Psoas muscle (tissue), 8 donors: Measurements from ENCODE around the gene SUCLA2. TPM values are rescaled to one million over a fixed set of nuclear protein-coding genes. Genes with fewer than 3 reads are reported as not detected.

ENCODE experiments used
- ATAC-seq, 4 donors: fragments of 200-7000 bp; cut with Tn5 transposase; one replicate each; pipeline ENCODE4 v1.9.1; 2020; ENCODE audit warnings: moderate library complexity in 3 of 4, mild to moderate bottlenecking in 2 of 4
- DNase-seq, 2 donors: peaks; one replicate each; pipeline ENCODE4 v3.0.0-alpha.2; 2020
- H3K27ac ChIP-seq: fragments of 200-600 bp; one replicate; pipeline ENCODE4 v1.8.0; 2022
- H3K27me3 ChIP-seq, 3 donors: fragments of 200-600 bp in 1 of 3; one replicate each; pipeline versions ENCODE4 v1.6.1 to v1.8.0; 2013 to 2022; ENCODE audit warnings: low read length in 2 of 3, mild to moderate bottlenecking in 2 of 3, moderate library complexity in 1 of 3; ENCODE audit not compliant: insufficient read depth in 3 of 3
- H3K36me3 ChIP-seq, 2 donors: fragments of 200-600 bp in 1 of 2; one replicate each; pipeline versions ENCODE4 v1.6.1 to v1.8.0; 2013 to 2022; ENCODE audit warnings: low read depth in 1 of 2, mild to moderate bottlenecking in 1 of 2, moderate library complexity in 1 of 2; ENCODE audit not compliant: insufficient read depth in 1 of 2
- H3K4me1 ChIP-seq: fragments of 200-600 bp; one replicate; pipeline ENCODE4 v1.8.0; 2022
- H3K4me3 ChIP-seq: fragments of 200-600 bp; one replicate; pipeline ENCODE4 v1.8.0; 2022; ENCODE audit warnings: mild to moderate bottlenecking
- H3K9me3 ChIP-seq: fragments of 200-600 bp; one replicate; pipeline ENCODE4 v1.8.0; 2022
- CTCF ChIP-seq: fragments of 200-600 bp; IDR thresholded peaks from one replicate; pipeline ENCODE4 v1.8.0; 2022; ENCODE audit warnings: antibody characterized with exemption
- WGBS, 3 donors: extraction: QIAGEN DNeasy Blood & Tissue Kit; methylation state at CpG; one replicate each; pipeline versions ENCODE4 v1.1.6 to v1.1.7; 2013; 5-methylcytosine and 5-hydroxymethylcytosine counted together
- intact Hi-C, 2 donors: fragments of 100-400 bp; cut with DNase I; formaldehyde crosslinking; loops; one replicate each; pipeline versions ENCODE4 v1.11.0 to v1.14.2; 2022
- polyA plus RNA-seq, 3 donors: library from polyadenylated mRNA; stranded (reverse); fragments of 200-250 nt; gene quantifications; one replicate each; pipeline ENCODE4 v1.2.3, GENCODE V29; 2013
- total RNA-seq, 4 donors: library from RNA; stranded (reverse); fragmentation: NEBNext Ultra II Directional in 2 of 4; extraction: Animal tissue kit (Norgen Biotek cat#: 25700) in 2 of 4; gene quantifications; one replicate each; pipeline versions ENCODE4 v1.2.1 to v1.2.4, GENCODE V29; 2021 to 2023
- donor health status: healthy with polysubstance abuse.
- donor health status: DM: no; HTN: no; CAD: no; lungs with moderate emphysema.
- donor health status: Bipolar disorder and iron deficiency.
- donor health status: healthy.
- donor health status: DM: yes; HTN: yes; CAD: no.
- donor health status: DM: no; HTN: no; CAD: no.
- donor health status: DM: no; HTN: no; CAD: no.
- donor health status: DM: yes; HTN: yes; CAD: no.

Gene SUCLA2
- total and polyA plus RNA-seq, 7 donors = 83.9 to 131 (median 103) TPM

DNA sequence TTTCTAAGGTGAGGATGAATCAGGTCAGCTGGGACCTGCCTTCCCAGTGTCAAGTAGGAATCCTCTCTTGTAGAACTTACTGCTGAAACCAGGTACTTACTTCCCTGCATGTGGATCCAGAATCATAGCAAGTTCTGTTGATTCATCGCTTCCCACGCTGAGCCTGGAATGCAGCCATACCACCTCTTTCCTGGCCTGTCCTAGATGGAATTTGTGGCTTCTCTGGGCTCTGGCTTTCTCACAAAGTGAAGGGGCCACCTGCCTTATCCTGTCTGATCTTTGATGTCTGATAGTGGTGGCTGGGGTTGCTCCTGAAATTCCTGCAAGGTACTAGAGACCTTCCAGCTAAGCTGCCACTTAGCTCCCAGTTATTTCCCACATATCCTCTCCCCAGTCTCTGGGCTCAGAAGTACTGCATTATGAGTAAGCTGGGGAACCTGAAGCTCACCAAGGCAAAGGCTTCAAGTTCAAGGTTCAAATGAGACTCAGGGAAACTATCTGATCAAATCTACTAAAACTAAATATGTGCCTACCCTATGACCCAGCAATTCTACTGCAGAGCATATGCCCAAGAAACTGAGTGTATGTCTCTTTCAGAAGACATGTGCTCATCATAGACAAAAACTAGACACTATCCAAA, 103.5 kb downstream of the SUCLA2 start:
- no peak overlapping the region for H3K27ac ChIP-seq
- no peaks in the 10 kb centered on the region for H3K9me3 ChIP-seq
- H3K4me3 ChIP-seq = no peak overlapping the region
- no peak for TF ChIP-seq CTCF
- WGBS, 3 donors = 73 to 76% (median 76%) methylated on average over 2 of the region's 2 CpGs
- no peak for ATAC-seq
- H3K27me3 ChIP-seq = no peaks in the 10 kb centered on the region
- intact Hi-C loops = no loop called here
- H3K36me3 ChIP-seq = peaks cover 0 to 4% of the 10 kb centered on the region in 2 donors
- H3K4me1 ChIP-seq = no peaks in the 10 kb centered on the region
- DNase-seq = no peak

DNA sequence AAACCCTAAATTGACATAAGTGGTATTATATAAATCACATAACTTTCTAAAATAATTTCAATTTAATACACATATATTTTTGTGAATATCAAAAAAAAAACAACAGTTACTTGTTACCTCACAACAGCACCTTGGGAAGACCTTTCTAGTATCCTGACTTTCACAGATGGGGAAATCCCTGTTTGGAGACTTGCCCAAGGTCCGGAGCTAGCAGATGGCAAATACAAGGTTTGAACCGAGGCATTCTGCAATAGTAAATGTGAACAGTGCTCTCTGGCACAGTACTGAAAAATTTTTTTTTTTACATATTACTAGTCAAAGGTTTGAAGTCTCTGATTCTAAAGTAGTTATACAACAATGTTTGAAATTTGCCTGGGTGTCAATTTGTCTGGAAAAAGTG, 104.5 kb downstream of the SUCLA2 start:
- ATAC-seq (no peak), DNase-seq (no peak)
- Histone ChIP-seq H3K27ac (no peak overlapping the region), H3K27me3 (no peaks in the 10 kb centered on the region), H3K4me1 (no peaks in the 10 kb centered on the region), H3K4me3 (no peak overlapping the region), H3K36me3 (peaks cover 0 to 4% of the 10 kb centered on the region in 2 donors), H3K9me3 (no peaks in the 10 kb centered on the region)
- intact Hi-C loops = no loop called here
- 23 to 43% (median 37%) methylated on average over 2 of the region's 2 CpGs for WGBS, 3 donors
- no peak for TF ChIP-seq CTCF

DNA sequence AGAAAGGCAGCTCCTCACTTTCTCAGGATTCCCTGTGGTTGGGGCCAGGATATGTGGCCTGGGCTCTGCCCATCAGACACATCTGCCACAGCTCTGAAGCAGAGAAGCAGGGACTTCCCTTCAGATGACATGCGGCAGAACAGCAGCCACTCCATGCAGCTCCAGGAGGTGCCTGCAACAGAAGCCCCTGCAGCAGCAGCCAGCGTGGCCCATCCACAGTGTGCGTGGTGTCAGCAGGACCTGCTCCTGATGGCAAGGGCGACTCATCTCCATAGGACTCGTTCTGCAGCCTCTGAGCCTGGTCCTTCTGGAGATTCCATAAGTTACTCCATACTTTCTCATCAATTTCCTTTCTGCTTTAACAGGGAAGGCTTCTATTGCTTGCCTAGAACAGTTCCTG, 105.0 kb downstream of the SUCLA2 start:
- Histone ChIP-seq H3K27ac (no peak overlapping the region), H3K27me3 (no peaks in the 10 kb centered on the region), H3K9me3 (no peaks in the 10 kb centered on the region), H3K36me3 (peaks cover 0 to 4% of the 10 kb centered on the region in 2 donors), H3K4me1 (no peaks in the 10 kb centered on the region), H3K4me3 (no peak overlapping the region)
- 71 to 80% (median 80%) methylated on average over 5 of the region's 5 CpGs for WGBS, 3 donors
- intact Hi-C loops = no loop called here
- ATAC-seq = no peak
- DNase-seq = no peak
- TF ChIP-seq CTCF = no peak

GRCh38 chr13:47893527-47893926, 107.5 kb downstream of the SUCLA2 start:
- Histone ChIP-seq H3K4me1 (no peaks in the 10 kb centered on the region), H3K27me3 (no peaks in the 10 kb centered on the region), H3K27ac (no peak overlapping the region), H3K36me3 (peaks cover 0 to 4% of the 10 kb centered on the region in 2 donors), H3K9me3 (no peaks in the 10 kb centered on the region), H3K4me3 (no peak overlapping the region)
- ATAC-seq = no peak
- TF ChIP-seq CTCF = no peak
- intact Hi-C loops = no loop called here
- WGBS, 3 donors = 35 to 48% (median 39%) methylated on average over 1 of the region's 1 CpG
- no peak for DNase-seq

Other genes with a start within 250 kb of the SUCLA2 start
- gene NUDT15, start 36.5 kb upstream of the SUCLA2 start, total RNA-seq = 10 to 100 TPM in 1 of 4 donors, 1 to 10 TPM in 3; 8.7 to 12.0 (median 9.3) TPM
- 10 to 100 TPM; 14.1 to 20.8 (median 17.7) TPM for gene NUDT15, start 36.5 kb upstream of the SUCLA2 start, polyA plus RNA-seq
- 10 to 100 TPM; 41.3 to 58.6 (median 44.9) TPM for gene MED4, start 93.8 kb upstream of the SUCLA2 start, total RNA-seq
- 10 to 100 TPM; 48.5 to 81.0 (median 50.5) TPM for gene MED4, start 93.8 kb upstream of the SUCLA2 start, polyA plus RNA-seq
- gene ITM2B, start 231.9 kb upstream of the SUCLA2 start, total RNA-seq = 100 to 1,000 TPM; 122 to 219 (median 171) TPM
- 100 to 1,000 TPM; 105 to 169 (median 117) TPM for gene ITM2B, start 231.9 kb upstream of the SUCLA2 start, polyA plus RNA-seq